B cell (primary cell): Measurements from ENCODE around the gene ABLIM1. TPM values are rescaled to one million over a fixed set of nuclear protein-coding genes. Genes with fewer than 3 reads are reported as not detected.

ENCODE experiments used
- ATAC-seq: fragments of 200-7000 bp; cut with Tn5 transposase; one replicate; pipeline ENCODE4 v1.10.0; 2021; ENCODE audit warnings: low read depth, mild to moderate bottlenecking, moderate number of reproducible peaks, moderate library complexity
- CTCF ChIA-PET: fragments of 350-600 bp; sonication (Branson Sonifier 250); formaldehyde crosslinking; loops from one replicate; lab custom pipeline; 2021; ENCODE audit warnings: antibody characterized with exemption, inconsistent platforms; lab: Charles Lee
- POLR2A ChIA-PET: fragments of 350-600 bp; sonication (Branson Sonifier 250); formaldehyde crosslinking; loops from one replicate; lab custom pipeline; 2021; ENCODE audit warnings: antibody characterized with exemption; lab: Charles Lee
- DNase-seq: peaks from one replicate; pipeline ENCODE4 v3.0.0; 2013
- H2AFZ ChIP-seq: 2 replicates; pipeline ENCODE4 v1.6.1; 2012; ENCODE audit warnings: mild to moderate bottlenecking, low read depth, low read length; ENCODE audit not compliant: insufficient read depth, poor library complexity, severe bottlenecking
- H3K27ac ChIP-seq, 2 donors: 1 replicate in 1 of 2; 2 replicates in 1 of 2; pipeline ENCODE4 v1.5.1; 2012 to 2013; ENCODE audit warnings: low read length in 2 of 2, mild to moderate bottlenecking in 2 of 2, moderate library complexity in 1 of 2
- H3K27me3 ChIP-seq, 4 experiments: fragments of 200-600 bp in 1 of 4; sonication (generic) in 1 of 4; replicated peaks in 1 of 4; 1 replicate in 2 of 4; 2 replicates in 2 of 4; pipeline versions ENCODE4 v1.6.1 to v1.7.0; 2013 to 2016; ENCODE audit warnings: low read length in 3 of 4, mild to moderate bottlenecking in 2 of 4, mixed read lengths in 1 of 4, moderate library complexity in 1 of 4; ENCODE audit not compliant: insufficient read depth in 4 of 4, control insufficient read depth in 3 of 4; ENCODE audit errors: control extremely low read depth in 1 of 4
- H3K36me3 ChIP-seq, 2 experiments: replicated peaks in 1 of 2; 1 replicate in 1 of 2; 2 replicates in 1 of 2; pipeline versions ENCODE4 v1.6.1 to v1.7.1; 2013; ENCODE audit warnings: low read length in 1 of 2; ENCODE audit not compliant: insufficient read depth in 2 of 2, control insufficient read depth in 1 of 2; ENCODE audit errors: control extremely low read depth in 1 of 2, extremely low read depth in 1 of 2
- H3K4me1 ChIP-seq, 2 donors: fragments of 200-600 bp in 1 of 2; sonication (generic) in 1 of 2; 1 replicate in 1 of 2; 2 replicates in 1 of 2; pipeline versions ENCODE4 v1.5.1 to v1.6.1; 2013 to 2017; ENCODE audit warnings: low read length in 2 of 2; ENCODE audit not compliant: control insufficient read depth in 2 of 2, insufficient read depth in 2 of 2
- H3K4me2 ChIP-seq: replicated peaks from 2 replicates; pipeline ENCODE3; 2012; ENCODE audit warnings: mild to moderate bottlenecking, low read depth, low read length; ENCODE audit not compliant: poor library complexity, severe bottlenecking
- H3K4me3 ChIP-seq, 5 experiments: fragments of 200-600 bp in 1 of 5; sonication (generic) in 1 of 5; 1 replicate in 3 of 5; 2 replicates in 2 of 5; pipeline versions ENCODE4 v1.5.1 to v1.7.0; 2011 to 2016; ENCODE audit warnings: low read length in 4 of 5, mild to moderate bottlenecking in 4 of 5, low read depth in 2 of 5, control low read depth in 1 of 5, moderate library complexity in 1 of 5; ENCODE audit not compliant: insufficient read depth in 1 of 5; ENCODE audit errors: control extremely low read depth in 1 of 5, extremely low read depth in 1 of 5
- H3K79me2 ChIP-seq: fragments of 200-600 bp; sonication (generic); one replicate; pipeline ENCODE4 v1.6.0; 2016; ENCODE audit warnings: low read length; ENCODE audit not compliant: control insufficient read depth, insufficient read depth
- H3K9ac ChIP-seq: fragments of 200-600 bp; sonication (generic); 2 replicates; pipeline ENCODE4 v1.6.1; 2017; ENCODE audit warnings: mild to moderate bottlenecking, low read length, moderate library complexity
- H3K9me3 ChIP-seq, 3 donors: one replicate each; pipeline versions ENCODE4 v1.6.1 to v1.7.1; 2013; ENCODE audit warnings: low read length in 2 of 3; ENCODE audit not compliant: control insufficient read depth in 2 of 3, insufficient read depth in 1 of 3; ENCODE audit errors: control extremely low read depth in 1 of 3
- H4K20me1 ChIP-seq: 2 replicates; pipeline ENCODE4 v1.6.0; 2012; ENCODE audit warnings: mild to moderate bottlenecking, low read length; ENCODE audit not compliant: insufficient read depth, control insufficient read depth, poor library complexity, severe bottlenecking
- H3K27ac Mint-ChIP-seq: one replicate; pipeline ENCODE4 v1.8.0; 2021; ENCODE audit warnings: mixed read lengths
- H3K27me3 Mint-ChIP-seq: one replicate; pipeline ENCODE4 v1.8.0; 2021; ENCODE audit warnings: mixed read lengths
- H3K4me1 Mint-ChIP-seq: one replicate; pipeline ENCODE4 v1.8.0; 2021; ENCODE audit warnings: mixed read lengths
- H3K4me3 Mint-ChIP-seq: one replicate; pipeline ENCODE4 v1.8.0; 2021; ENCODE audit warnings: mixed read lengths
- H3K9me3 Mint-ChIP-seq: one replicate; pipeline ENCODE4 v1.8.0; 2022; ENCODE audit warnings: mixed read lengths; ENCODE audit not compliant: insufficient read depth
- CTCF ChIP-seq: fragments of 200-600 bp; IDR thresholded peaks from one replicate; pipeline ENCODE4 v1.8.0; 2022; ENCODE audit warnings: antibody characterized with exemption, mild to moderate bottlenecking
- EZH2 ChIP-seq: IDR thresholded peaks from 2 replicates; pipeline ENCODE4 v1.6.1; 2012; ENCODE audit warnings: borderline replicate concordance, low read depth, mild to moderate bottlenecking, moderate library complexity, low read length; ENCODE audit not compliant: insufficient read depth, poor library complexity, severe bottlenecking
- WGBS: methylation state at CpG from one replicate; pipeline ENCODE4 v1.1.5; 2013; ENCODE audit warnings: missing lambda C conversion rate; ENCODE audit not compliant: insufficient coverage; 5-methylcytosine and 5-hydroxymethylcytosine counted together
- intact Hi-C: fragments of 100-400 bp; cut with micrococcal nuclease; formaldehyde crosslinking; loops from one replicate; pipeline ENCODE4 v1.10.0; 2022
- polyA plus RNA-seq: library from polyadenylated mRNA; depleted of rRNA; stranded (reverse); fragments of >200 nt; gene quantifications from 2 replicates; pipeline ENCODE4 v1.2.3, GENCODE V29; 2012
- total RNA-seq, 2 donors: library from RNA; stranded (reverse); fragments of 120-200 nt in 1 of 2; gene quantifications; 1 replicate in 1 of 2; 2 replicates in 1 of 2; pipeline versions ENCODE4 v1.2.3 to v1.2.4, GENCODE V29; 2013 to 2022

Gene ABLIM1
- total and polyA plus RNA-seq, 2 donors (not counting 1 experiment from before 2014, with no cell fraction given) = 55.6 to 148 TPM

- WGBS = 93% methylated on average over 8 of the region's 9 CpGs
- no peak overlapping the region for H3K4me3 Mint-ChIP-seq
- peaks cover 6 to 33% of the 10 kb centered on the region in 2 experiments for H3K36me3 ChIP-seq
- no peak for TF ChIP-seq CTCF
- TF ChIP-seq EZH2 = no peak
- H3K27me3 Mint-ChIP-seq = no peaks in the 10 kb centered on the region
- H3K4me1 ChIP-seq = no peaks in the 10 kb centered on the region
- no peaks in the 10 kb centered on the region for H3K27me3 ChIP-seq
- H3K9me3 ChIP-seq = peaks cover 0 to 2% (median 0%) of the 10 kb centered on the region in 3 donors
- no peak overlapping the region for H3K9ac ChIP-seq
- H3K27ac Mint-ChIP-seq = no peak overlapping the region
- H3K4me2 ChIP-seq = no peak overlapping the region
- H3K9me3 Mint-ChIP-seq = no peaks in the 10 kb centered on the region
- no peak overlapping the region for H3K4me3 ChIP-seq
- no peak for DNase-seq
- ChIA-PET POLR2A (no interaction called here), CTCF (interaction anchor here (1.4 kb wide), 1 partner anchor 9 kb away, joined by 4 read pairs; no protein-coding TSS in a partner anchor)
- no peaks in the 10 kb centered on the region for H3K4me1 Mint-ChIP-seq
- ATAC-seq = no peak
- H3K79me2 ChIP-seq = no peaks in the 10 kb centered on the region
- no peak overlapping the region for H3K27ac ChIP-seq
- H4K20me1 ChIP-seq = no peaks in the 10 kb centered on the region
- intact Hi-C loops = loop anchor here (10.0 kb wide), 1 partner anchor 125 kb away; no protein-coding TSS in a partner anchor
- H2AFZ ChIP-seq = no peak overlapping the region
Measured at GRCh38 chr10:114429581-114430335, 228.3 kb downstream of the ABLIM1 start.
